CD4-positive, alpha-beta T cell treated with Interleukin-15 for 1 hour (primary cell): ENCODE data around the gene ST6GALNAC5.
"Not testable (repeated sequence)": the region's sequence is repeated elsewhere in the genome, so short reads cannot be mapped to it uniquely, and the experiment has no call there.

Source experiments
- DNase-seq: peaks from one replicate; pipeline ENCODE4 v3.0.0-alpha.2; 2020

ST6GALNAC5 gene

DNA sequence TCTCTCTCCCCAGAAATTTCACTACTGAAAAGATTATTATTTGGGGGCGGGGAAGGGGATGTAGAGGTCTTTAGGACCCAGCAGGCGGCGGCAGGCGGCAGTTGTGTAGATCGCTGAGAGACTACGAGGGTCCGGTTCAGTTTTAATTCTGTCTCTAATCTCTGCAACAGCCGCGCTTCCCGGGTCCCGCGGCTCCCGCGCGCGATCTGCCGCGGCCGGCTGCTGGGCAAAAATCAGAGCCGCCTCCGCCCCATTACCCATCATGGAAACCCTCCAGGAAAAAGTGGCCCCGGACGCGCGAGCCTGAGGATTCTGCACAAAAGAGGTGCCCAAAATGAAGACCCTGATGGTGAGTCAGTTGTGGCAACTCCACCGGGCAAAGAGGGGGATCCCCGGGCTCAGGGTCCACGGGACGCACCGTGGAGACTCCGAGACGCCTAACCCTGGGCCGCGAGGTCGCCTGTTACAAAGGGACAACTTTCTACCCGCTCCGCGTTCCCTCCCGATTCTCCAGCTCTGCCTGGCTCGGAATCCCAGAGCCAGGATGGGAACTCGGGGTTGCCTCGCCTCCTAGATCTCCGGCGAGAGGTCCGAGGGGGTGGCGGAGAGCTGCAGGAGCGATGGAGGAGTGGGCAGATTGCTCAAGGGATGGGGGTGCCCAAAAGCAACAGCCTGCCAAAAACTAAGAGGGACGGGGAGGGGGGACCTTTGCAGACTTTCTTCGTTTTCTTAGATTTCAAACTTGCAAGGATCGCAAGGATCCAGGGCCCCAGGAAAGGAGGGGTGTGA lies at the start of gene ST6GALNAC5:
Gene ST6GALNAC5, plus strand, starts transcription at position 139 of the 789 bp plus-strand sequence.
- no peak for DNase-seq

DNA sequence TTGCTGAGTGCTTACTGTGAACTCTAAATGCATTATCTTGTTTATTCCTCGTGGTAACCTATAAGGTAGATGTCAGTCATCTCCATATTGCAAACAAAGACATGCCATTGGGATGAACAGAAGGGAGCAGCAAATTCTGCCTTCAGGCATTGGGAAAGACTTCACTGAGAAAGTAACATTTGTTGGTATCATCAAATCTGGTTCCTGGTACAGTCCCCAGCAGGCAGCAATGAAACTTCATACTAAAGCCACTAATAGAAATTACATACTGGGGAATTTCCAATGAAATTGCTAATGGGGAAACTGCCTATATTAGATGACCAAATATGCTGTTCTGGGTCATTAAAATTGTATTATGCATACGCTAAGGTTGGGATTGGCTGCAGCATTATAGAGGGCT lies 47.3 kb upstream of the ST6GALNAC5 start:
- DNase-seq: no peak

DNA sequence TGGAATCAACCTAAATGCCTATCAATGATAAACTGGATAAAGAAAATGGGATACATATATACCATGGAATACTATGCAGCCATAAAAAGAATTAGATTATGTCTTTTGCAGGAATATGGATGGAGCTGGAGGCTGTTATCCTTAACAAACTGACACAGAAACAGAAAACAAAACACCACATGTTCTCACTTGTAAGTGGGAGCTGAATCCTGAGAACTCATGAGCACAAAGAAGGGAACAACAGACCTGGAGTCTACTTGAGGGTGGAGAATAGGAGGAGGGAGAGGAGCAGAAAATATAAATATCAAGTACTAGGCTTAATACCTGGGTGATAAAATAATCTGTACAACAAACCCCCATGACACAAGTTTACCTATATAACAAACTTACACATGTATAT lies 44.3 kb upstream of the ST6GALNAC5 start:
- not testable (repeated sequence) for DNase-seq

DNA sequence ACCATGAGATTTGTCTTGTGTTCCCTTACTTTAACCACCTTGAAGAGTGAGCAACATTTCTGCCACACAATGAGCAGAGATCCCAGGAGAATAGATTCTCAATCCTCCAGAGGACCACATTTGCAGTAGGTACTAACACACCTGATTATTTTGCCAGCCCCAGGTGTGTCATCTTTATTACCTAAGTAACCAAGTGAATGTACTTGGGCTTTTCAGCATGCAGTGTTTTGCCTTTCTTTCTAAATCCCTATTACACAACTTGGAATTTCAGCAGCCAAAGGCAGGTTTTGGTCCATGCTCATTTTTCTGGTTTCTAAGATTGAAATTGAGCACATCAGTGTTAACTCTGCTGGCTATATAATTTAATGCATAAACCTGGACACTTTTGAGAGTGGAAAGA lies 43.2 kb upstream of the ST6GALNAC5 start:
- no peak for DNase-seq

DNA sequence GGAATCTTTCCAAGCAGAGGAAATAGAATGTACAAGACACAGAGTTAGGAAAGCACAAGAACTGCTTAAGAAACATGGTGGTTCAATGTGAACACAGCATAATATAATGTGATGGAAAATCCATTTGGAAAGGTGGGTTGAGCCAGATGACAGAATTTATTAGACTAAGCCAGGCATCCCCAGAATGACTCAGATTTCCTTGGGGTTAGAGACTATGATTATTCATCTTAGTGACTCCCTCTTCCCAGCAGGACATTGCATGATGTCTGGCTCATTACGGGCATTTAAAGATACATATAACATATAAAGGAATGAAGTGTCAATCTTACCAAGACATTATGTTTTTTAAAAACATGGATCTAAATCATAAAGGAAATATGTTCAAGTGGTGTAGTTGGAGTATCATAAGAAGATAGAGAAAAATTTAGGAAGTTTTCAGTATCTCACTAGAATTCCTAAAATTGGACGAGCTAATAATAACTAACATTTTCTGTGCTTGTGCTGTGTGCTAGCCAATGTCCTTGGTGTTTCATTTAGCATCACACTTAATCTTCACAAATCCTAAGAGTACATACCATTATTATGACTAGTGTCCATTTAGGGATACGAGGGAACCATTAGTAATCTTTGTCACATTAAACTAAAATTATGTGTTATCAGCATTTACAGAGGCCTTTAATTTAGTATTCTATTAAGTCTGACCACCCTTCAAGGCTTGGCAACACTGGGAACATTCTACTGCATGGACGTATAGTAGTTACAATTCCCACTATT lies 41.0 kb upstream of the ST6GALNAC5 start:
- DNase-seq: no peak

DNA sequence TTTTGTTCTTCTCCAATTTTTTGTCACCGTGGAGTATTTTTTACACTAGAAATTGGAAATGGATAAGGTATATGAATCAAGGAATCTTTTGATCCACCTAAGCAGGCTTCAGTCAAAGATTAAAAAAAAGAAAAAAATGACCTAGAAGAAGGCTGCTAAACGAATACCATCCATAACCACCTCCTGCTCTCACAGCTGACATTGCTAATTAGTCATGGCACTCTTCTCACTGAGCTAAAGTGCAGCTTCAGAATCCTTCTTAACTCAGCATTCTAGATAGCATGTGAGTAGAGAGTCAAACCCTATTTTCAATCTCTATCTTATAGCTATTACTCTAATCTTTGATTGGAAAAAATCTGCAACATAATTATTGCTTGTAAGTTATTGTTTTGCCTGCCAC lies 40.2 kb upstream of the ST6GALNAC5 start:
- no peak for DNase-seq

DNA sequence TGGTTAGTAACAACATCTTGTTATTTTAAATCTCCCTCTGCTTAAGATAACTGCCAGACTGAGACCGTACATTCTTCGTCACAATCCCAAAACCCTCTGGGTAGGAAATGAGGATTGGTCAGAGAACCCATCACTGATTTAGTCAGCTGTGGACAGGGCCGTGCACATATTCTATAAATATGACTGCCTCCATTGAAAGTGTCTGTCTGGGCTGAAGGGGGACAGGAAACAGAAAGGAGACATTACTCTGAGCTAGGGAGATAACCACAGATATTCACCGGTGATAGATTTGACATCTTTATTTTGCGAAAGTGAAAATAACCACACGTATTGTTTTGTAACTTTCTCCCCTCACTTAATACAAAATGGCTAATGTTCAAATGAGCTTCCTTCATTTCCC lies 36.9 kb upstream of the ST6GALNAC5 start:
- no peak for DNase-seq

DNA sequence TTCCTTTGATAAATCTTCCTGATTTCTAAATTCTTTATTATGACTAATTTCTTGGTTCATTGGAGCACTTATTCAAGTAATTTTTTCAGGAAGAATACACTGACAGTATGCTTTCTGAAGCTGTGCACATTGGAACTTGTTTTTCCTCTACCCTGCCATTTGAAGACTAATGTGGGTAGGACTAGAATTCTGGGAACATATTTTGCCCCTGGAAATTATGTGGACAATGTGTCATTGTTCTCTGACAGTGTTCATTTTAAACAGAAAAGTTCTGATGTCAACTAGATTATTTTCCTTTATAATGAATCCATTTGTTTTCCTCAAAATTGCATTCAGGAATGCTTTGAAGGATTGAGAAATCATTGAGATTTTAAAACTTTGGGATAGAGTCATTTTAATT lies 34.8 kb upstream of the ST6GALNAC5 start:
- no peak for DNase-seq

DNA sequence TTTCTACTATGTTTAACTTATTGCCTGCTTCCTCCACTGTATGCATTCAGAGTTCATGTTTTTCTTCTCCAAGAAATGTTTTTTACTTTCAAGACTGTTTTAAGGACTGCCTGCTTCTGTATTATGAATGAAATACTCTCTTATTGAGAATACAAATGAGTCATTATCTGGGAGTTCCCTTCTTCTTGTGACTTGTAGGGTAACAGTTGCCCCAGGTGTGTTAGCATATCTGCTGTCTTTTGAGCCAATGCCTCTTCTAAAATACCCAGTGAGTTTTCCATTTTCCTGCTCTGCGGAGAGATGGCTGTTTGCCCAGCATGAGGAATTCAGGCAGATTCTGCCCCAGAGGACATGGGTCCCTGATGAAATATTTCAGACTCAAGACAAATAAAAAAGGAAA lies 34.1 kb upstream of the ST6GALNAC5 start:
- DNase-seq: no peak

DNA sequence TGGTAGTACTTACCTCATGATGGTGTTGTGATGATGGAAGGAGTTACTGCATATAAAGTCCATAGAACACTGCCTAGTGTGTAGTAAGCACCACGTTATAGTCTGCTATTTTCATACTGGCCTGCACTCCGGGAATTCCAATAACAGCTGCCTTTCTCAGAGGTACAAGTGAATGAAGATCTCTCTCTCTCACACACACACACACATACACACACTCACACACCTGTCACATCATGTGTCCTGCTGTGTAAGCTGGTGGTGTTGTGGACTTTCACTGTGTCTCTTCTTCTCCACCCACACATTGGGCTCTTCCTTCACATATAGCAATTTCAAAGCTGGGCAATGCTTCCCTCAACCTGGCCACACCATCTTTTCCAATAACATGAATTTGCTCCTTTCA lies 33.4 kb upstream of the ST6GALNAC5 start:
- no peak for DNase-seq

DNA sequence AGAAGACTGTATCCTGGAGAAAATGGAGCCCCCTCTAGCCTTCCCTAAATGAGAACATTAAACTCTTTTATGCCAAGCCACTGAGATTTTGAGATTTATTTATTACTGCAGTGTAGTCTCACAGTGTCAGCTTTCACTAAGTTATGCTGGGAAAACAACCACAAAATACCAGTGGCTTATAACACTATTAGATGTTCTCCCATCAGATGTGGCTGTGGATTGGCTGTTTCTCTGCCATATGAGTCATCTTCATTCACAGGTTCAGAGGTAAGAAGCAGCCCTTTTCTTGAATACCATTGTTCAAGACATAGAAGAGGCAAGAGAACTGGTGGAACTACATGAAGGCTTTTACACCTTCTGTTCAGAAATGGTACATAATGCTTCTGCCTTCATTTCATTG lies 32.1 kb upstream of the ST6GALNAC5 start:
- no peak for DNase-seq

DNA sequence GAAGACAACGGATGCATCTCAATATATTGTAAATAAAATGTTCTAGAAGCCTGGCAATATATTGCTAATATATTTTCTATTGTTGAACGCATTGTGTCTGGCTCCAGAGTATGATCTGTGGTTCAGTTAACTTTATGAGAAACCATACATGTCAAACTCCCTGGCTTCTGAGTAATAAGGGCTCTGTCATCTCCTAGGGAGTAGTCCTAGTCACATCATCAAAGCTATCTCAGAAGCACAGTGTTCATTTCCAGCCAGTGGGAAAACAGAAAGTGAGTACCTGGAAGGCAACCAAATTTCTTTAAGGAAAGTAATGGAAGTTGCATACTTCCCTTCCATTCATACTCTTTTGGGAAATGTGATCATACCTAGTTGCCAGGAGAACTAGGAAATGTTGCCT lies 27.0 kb upstream of the ST6GALNAC5 start:
- DNase-seq: no peak

DNA sequence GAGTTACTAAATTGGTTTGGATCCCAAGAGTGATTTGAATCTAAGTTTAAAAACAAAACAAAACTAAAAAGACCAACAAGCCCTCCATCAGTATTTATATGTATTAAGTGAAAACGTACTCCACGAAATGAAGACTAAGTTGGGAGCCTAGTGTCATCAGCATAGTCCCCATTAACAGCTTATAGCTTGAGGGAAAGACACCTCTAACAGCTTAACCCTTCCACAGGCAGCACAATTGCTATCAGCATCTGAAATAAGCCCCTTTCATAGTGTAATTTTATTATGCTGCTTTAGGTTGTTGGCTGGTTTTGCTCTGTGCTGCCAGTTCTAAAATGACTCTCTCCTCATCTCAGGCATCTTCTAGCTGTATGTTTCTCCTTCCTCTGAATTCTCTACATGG lies 25.8 kb upstream of the ST6GALNAC5 start:
- DNase-seq: no peak

DNA sequence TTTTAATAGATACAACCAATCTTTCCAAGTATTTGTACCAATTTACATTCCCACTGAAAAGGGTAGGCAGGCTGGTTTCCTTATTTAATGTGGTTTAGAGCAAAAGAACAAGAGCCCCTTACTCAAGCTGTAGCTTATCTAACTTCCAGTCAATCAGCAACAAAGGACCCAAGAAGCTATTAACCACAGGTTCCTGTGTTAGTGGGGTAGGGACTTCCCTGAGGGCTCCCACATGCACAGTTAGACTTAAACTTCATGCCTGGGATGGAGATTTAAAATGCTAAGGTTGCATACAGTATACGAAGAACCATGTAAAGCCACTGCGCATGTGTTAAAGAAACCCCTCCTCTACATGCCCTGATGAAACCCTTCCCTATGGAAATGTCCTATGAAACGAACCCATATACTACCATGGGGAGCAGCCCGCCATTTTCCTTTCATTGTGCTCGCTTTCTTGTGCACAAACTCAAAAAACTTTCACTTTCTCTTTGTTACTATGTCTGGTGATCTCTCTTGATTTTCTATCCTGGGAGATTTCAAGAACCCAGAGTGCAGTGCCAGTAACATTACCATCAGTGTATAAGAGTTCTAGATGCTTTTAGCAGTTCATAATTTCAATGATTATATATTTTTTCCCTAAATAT lies 23.3 kb upstream of the ST6GALNAC5 start:
- DNase-seq: no peak

DNA sequence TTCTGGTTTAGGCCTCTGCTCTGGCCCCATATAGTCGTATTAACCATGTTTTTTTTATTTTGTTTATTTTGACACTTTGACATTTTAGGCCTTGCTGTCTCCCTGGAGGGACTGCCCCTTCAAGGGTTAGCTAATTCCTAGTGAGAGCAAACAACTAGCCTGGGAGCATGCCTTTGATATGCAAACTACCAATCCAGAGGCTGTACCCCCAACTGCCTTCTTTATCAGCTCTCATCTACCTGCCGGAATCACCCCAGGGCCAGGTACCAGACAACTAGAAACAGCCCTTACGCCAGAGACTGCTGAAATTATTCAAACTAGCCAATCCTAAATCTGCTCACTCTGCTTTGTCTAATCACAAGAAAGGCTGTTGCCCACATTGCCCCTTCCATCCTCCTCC lies 13.0 kb upstream of the ST6GALNAC5 start:
- no peak for DNase-seq

DNA sequence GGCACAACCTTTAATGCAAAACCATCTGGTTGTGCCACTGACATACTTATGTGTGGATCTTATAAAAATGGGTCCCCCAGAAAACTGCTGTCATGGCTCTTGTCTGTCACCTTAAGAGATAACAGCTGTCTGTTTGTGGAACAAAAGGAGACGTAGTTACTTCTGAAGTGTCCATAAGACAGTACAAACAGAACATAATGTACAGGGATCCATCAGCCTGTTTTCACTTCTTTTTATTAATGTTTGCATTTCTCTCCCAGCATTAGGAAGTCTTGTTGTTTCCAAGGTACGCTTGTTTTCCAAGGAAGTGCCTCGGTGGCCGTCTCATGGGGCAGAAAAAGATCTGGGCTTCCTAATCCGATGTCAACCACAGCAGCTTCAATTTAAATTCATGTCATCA lies 11.2 kb upstream of the ST6GALNAC5 start:
- DNase-seq: no peak

DNA sequence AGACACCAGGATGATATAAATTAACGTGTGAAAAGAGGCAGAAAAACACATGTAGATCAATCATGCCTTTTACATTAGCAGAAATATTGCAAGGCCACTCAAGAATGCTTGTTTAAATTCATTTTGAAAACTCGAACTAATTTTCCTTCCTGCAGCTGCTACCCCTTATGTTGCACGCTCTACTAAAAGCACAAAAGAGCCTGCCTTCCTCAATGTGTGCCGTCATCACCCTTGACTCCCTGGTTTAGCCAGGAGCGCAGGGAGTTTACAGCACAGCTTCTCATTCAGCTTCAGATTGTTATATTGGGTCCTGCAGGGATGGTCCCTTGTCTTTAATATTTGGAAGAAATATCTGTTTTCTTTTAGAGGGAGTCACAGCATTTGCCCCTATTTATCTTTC lies 10.1 kb upstream of the ST6GALNAC5 start:
- no peak for DNase-seq

DNA sequence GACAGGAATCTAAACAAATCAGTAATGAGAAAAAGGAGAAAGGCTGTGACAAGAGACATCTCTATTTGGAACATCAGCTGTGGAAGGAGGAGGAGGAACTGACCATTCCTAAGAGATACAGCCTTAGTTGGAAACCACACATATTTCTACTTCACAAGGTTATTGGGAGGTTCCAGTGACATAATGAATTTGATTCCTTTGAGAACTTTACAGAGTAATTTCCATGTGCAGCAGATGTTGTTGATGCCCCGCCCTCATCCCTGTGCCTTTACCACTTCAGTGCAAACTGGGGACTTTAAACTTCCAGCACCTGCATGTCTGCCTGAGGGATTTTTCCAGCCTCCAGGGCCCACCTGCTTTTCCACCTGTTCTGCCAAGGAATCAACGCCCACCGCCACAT lies 9.3 kb upstream of the ST6GALNAC5 start:
- no peak for DNase-seq

DNA sequence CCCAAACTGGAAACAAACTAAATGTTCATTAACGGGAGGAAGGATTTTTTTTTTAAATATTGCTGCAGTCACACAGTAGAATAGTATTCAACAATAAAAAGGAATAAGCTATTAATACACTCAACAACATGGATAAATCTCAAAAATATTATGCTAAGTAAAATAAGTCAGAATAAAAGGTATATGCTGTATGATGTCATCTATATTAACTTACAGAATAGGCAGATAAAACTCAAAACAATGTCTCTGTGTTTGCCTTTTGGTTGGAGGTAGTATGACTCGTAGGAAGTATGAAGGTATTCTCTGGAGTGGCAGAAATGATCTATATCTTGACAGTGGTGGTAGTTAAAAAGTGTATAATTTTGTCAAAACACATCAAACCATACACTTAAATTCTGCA lies 6.1 kb upstream of the ST6GALNAC5 start:
- DNase-seq: no peak

DNA sequence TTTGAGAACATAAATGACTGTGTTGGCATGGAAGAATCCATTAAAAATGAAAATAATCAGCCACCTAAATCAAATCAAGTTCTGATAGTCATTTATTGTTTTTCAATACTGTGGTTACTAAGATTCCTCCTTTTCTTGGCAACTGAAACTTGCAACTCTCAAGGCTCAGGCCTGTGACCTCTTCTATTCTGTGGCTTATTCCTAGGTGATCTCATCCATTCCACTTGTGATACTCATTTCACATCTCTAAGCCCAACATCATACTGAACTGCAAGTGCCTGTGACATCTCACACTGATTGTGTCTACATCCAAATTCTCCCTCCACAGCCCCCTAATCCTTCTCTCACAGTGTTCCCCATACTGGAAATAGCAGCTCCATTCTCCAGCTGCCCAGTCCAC lies 4.8 kb upstream of the ST6GALNAC5 start:
- no peak for DNase-seq

DNA sequence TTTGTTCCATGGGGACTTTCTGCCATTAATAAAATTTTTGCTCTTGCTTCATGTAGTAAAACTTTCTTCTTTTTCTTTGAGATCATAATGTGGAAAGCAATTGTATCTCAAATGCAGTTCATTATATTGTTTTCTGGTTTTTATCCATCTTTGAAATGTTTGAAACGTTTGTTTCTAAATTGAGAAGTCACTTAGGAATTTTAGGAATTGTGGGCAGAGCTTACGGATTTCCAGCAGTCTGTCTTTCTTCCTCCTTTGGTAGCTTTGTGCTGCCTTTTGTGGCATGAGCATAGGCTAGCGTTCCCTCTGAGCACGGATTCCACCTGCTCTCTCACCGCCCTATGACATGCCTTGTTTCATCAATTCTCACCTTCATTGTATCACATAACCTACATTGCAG lies 2.9 kb upstream of the ST6GALNAC5 start:
- no peak for DNase-seq

DNA sequence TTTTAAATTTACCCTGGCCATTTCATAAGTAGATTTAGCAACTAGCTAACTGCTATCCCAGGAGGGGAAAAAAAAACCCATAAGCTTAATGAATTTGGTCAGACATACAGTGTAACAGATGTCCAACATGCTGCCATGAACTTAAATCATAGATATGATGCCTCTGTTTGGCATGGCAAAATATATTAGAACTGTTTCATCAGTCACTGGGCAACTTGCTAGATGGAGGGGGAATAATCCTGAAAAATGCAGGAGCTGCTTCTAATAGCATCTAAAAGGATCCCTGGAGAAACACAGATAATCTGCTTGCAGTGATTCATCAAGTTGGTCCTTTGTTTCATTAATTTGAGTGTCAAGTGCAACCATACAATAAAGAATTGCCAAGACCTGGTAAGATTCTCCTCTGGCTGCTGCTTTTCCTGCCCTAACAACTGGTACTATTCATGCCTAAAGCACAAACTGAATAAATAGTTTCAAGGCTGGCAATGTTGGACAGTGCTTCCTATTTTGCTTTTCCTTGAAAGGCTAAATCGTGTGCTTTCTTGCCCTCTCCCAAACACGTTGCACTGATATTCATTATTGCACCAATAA lies 1.5 kb upstream of the ST6GALNAC5 start:
- no peak for DNase-seq

DNA sequence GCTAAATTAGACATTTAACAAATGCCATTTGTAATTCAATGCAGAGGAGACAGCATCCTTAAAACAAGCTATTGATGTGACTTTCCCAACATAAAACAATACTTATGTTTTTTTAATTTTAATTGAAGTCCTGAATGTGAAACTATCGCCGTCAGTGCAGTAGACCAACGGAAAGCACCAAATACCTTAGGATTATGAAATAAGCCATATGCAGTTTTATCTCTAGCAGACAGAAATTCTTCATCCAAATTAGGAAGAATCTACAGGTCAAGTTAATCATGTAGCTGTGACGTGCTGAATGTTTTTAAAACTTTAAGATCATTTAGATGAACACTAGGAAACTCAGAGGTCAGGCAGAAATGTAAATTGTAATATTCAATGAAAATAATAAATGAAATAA lies 714 bp upstream of the ST6GALNAC5 start:
- no peak for DNase-seq
